Stimulated activated CD4-positive, alpha-beta T cell treated with anti-CD3 and anti-CD28 coated beads, TNF-alpha, amount 100 ng/mL, for 1 hour (primary cell): ENCODE results near the gene UBE2I.

Experiments
- DNase-seq, 3 donors: peaks; one replicate each; pipeline ENCODE4 v3.0.0-alpha.2; 2020; ENCODE audit warnings: low read depth in 3 of 3, low spot score in 1 of 3

UBE2I gene

DNA sequence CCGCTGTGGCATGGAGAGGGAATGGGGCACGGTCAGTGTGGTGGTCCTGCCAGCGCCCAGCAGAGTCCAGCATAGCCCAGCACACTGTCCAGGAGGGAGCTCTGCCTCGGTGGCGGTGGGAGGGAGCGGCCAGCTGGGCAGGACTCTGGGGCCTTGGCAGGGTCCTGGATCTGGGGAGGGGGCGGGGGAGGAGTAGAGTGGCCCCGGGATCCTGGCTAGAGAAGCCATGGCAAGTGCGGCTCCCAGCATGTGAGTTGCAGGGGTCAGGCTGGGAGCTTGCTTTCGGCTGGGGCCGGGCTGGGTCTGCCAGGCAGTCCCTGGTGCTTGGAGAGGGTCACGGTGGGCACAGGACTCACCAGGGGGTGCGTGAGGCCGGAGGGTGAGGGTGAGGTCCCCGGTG, 46.2 kb downstream of the UBE2I start:
- no peak for DNase-seq

DNA sequence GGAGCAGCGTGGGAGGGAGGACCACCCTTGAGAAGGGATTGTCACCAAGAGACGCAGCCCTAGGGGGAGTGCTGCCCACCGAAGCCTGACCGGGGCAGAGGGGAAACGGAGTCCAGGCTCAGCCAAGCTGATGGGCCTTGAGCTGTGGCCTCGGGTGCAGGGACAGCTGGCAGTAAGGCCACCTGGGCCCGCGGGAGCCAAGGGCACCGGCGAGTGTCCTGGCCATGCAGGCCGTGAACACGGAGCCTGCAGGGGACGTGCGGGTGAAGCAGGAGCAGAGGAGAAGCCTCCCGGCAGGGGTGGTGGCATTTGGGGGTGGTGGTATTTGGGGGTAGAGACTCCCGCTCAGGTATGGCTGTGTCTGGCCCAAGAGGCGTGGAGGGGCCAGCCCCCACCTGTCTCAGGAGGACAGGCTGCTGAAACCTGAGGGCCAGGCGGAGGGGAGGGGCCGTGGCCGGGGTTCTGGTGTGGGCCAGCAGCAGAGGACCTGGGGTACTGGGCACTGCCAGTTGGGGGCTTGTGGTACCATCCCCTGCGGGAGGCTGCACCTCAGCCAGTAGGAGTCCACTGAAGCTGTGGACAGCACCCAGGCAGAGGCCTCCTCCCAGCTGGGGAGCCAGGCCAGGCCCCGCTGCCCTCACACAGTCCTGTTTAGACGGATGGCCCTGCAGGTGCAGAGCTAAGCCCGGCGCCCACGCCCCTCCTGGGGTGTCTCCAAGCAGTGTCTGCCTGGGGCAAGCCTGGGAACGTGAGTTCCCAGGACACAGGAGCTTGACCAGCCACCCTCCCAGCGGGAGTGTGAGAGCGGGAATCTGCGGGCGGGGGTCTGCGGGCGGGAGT, 46.8 kb downstream of the UBE2I start:
- no peak for DNase-seq

DNA sequence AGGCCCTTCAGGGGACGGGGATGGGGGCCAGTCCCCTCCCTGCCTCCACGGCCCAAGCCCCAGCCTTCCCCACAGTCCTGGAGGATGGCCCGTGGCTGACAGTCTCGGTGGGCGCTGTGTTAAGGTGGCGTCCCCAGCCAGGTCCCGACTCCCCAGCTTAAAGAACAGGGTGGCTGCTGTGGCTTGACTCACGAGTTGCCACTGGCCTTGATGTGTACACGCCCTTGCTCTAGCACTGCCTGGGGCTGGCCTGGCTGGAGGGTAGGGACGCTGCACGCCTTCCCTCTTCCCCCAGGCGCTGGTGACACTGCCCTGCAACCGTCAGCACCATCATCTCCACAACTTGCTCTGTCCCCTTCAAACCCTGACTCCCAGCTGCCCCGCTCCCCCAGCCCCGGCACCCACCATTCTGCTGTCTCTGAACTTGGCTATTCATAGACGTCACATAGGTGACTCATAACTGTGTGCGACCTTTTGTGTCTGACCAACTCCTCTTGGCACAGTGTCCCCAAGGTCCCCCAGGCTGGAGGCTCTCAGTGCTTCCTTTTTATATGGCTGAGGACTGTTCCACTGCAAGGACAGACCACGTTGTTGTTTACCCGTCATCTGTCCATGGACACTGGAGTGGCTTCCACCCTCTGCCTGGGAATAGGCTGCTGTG, 48.6 kb downstream of the UBE2I start:
- no peak for DNase-seq

DNA sequence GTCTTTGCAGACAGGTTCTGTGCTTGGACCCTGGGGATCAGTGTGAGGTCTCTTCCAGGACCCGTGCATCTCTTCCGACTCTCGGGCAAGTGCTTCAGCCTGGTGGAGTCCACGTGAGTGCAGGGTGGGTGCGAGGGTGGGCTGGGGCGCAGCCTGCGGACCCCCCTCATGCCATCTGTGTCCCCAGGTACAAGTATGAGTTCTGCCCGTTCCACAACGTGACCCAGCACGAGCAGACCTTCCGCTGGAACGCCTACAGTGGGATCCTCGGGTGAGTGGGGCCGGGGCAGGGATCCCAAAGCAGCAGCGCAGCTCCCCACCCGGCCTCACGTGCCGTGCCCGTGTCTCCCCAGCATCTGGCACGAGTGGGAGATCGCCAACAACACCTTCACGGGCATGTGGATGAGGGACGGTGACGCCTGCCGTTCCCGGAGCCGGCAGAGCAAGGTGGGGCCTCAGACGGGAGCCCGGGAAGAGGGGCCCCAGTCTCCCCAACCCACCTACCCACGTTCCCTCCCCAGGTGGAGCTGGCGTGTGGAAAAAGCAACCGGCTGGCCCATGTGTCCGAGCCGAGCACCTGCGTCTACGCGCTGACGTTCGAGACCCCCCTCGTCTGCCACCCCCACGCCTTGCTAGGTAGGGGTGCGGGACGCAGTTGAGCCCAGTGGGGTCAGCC, 52.4 kb downstream of the UBE2I start:
- DNase-seq, result no peak

DNA sequence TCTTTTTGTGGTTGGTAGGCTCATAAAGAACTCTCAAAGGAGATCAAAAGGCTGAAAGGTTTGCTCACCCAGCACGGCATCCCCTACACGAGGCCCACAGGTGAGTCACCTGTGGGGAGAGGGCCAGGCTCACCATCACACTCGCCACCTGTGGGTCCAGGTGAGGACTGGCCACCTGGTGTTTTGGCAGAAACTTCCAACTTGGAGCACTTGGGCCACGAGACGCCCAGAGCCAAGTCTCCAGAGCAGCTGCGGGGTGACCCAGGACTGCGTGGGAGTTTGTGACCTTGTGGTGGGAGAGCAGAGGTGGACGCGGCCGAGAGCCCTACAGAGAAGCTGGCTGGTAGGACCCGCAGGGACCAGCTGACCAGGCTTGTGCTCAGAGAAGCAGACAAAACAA, 53.4 kb downstream of the UBE2I start:
- no peak for DNase-seq

DNA sequence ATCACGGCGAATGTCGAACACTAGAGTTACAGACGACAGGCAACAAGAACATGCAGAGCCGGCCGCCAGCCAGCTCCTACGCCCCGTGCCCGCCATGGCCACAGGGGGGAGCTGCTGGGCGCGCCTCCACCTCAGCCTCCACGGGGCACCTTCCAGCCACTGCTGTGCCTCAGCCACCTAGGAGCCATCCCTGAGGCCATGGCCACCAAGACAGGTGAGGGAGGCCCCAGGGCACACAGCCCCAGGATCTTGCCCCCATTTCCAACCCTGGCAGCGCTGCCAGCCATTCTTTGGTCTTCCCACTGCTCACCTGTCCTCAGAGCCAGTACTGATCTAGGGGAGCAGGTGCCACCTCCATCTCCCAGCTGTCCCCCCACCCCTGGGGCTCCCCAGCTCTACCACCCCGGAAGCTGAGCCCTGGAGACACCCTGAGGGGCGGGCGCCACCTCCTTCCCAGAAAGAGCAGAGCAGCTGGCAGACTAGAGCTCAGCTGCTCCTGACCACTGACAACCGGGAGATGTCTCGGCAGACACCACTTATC, 54.1 kb downstream of the UBE2I start:
- peak; percentile 37 to 60 (median 42) for DNase-seq

DNA sequence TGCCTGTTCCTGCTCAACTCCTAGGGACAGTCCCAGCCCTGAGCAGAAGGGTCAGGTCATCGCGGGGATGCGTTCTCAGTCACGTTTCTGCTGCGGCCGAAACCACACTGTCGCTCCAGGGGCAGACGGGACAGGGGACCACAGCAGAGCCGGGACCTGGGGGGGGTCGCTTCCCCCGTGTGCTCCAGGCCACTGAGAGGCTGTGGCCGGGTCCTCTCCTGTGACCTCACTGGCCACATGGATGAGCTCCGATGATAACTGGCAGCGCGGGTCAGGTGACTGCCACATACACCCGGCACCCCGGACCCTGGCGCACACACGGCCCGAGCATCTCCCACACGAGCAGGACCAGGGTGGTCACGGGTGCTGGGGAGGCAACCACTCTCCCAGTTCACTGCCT, 55.1 kb downstream of the UBE2I start:
- no peak for DNase-seq

DNA sequence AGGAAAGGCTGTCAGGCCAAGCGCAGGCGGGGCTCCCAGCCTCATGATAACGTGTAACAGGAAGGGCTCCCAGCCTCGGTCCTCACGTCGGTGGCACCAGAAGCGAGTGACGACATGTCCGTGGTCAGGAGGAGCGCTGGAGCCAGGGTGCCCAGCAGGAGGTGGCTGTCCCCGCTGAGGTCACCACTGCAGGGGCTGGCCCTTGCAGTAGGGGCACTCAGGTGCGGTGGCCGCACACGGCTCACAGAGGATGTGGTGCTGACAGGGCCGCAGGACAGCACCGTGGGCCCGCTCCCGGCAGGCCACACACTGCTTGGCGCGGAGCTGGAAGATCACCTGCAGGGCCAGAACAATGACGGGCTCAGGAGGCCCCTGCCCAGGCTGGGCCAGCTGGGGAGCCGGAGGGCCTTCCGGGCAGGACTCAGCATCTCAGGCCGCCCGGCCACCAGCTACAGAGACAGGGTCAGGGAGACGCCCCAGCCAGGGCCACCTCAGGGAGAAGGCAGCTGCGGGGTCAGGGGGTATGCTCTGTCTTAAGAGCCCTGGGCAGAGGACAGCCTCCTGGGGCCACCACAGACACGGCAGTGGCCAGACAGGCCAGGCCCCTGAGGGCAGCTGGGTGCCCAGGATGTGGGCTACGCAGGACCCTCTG, 56.8 kb downstream of the UBE2I start:
- no peak for DNase-seq

DNA sequence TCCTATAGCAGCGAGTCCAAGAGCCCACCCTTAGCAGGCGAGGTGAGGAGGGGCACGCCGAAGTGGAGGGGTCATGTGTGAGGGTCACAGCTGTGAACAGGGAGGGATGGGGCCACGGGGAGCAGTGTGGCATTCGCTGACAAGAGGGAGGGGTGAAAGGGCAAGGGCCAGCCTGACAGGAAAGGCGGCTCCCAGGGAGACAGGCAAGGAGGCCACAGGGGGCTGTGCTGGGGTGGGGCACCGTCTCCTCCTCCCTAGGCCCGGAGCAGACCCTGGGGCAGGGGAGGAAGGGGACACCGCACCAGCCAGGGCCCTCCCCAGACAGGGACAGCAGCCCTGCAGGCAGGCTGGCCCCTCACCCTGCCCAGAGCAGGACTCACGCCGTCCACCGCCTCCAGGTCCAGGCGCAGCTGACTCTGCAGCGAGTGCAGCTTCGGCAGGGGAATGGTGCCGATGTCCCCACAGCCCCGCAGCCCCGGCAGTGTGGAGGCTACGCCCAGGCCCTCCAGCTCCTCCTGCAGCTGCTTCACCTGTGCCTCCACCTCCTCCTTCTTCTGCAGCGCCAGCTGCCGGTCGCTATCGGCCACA, 57.4 kb downstream of the UBE2I start:
- no peak for DNase-seq

DNA sequence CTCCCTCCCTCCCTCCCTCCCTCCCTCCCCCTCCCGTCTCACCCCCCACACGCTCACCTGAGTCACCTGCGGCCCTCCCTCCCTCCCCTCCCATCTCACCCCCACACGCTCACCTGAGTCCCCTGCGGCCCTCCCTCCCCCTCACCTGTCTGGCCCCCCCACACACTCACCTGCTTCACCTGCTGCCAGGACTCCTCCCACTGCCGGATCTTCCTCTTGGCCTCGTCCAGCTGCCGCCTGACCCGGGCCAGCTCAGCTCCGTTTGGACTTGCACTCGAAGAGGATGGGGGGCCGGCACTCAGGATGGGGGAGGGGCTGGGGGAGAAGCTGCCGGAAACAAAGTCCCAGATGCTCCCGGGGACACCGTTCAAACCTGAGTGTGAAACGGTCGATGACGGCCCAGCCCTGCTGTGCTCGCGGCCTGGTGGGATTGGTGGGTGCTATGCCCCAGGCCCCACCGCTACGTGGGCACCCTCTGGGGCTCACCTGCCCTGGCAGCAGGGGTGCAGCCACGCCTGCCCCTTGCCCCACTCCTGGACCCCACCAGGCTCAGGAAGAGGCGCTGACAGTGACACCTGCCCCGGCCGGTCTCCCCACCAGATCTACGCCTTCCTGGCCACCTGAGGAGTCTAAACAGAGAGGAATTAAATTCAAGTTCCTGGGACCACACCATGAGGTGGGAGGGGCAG, 58.2 kb downstream of the UBE2I start:
- no peak for DNase-seq

DNA sequence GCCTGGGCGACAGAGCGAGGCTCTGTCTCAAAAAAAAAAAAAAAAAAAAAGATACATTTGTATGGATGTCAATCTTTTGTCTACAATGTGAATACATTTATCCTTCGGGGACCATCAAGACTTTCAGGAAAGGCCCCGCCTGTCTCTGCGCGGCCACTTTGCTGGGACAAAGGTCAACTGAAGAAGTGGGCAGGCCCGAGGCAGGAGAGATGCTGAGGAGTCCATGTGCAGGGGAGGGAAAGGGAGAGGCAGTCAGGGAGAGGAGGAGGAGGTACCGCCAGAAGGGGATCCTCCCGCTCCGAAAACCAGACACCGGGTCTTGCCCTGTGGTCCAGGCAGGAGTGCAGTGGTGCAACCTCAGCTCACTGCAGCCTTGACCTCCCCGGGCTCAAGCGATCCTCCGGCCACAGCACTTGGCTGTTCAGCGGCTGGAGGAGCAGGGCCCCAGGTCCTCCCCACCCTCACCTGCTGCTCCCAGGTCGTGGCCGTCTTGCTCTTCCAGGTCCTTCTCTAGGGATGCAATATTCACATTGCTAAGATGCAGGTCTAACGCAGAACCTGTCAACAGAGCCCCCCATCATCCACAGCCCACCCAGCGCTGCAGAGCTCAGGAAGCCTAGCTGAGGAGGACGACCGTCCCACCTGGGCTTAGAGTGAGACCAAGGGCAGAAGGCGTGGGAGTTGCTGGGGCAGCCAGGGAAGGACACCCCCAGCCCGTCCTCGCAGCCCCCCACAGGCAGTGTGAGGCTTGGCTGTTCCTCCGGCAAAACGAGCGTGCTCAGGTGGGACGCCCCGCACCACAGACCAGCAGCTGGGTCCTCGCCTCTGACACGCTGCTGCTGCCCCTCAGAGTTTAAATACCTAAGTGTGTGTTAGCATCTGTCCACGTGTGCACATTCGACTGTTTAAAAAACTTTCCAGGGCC, 61.9 kb downstream of the UBE2I start:
- no peak for DNase-seq

DNA sequence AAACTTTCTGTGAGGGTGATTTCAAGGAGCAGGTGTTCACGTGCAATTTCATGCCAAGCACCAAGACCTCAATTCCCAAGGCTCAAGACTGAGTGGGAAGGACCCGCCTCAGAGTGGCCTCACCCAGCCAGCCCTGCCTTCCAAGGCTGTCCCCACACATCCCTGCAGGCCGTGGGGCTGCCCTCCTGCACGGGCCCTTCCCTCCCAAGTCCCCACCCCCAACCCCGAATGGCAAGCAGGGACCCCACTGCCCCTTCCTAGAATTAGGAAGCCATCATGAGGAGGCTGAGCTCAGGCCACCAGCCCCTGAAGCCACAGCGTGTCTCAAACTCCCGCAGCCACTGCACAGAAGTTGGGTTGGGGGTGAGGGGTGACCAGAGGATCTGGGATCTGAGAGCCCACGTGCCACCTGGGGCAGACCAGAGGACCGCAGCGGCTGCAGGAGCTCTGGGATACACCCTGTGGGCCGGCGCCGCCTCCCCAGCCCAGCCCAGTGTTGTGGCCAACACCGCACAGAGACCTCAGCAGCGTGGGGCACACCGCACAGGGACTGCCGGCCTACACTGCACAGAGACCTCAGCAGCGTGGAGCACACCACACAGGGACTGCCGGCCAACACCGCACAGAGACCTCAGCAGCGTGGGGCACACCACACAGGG, 63.0 kb downstream of the UBE2I start:
- no peak for DNase-seq

DNA sequence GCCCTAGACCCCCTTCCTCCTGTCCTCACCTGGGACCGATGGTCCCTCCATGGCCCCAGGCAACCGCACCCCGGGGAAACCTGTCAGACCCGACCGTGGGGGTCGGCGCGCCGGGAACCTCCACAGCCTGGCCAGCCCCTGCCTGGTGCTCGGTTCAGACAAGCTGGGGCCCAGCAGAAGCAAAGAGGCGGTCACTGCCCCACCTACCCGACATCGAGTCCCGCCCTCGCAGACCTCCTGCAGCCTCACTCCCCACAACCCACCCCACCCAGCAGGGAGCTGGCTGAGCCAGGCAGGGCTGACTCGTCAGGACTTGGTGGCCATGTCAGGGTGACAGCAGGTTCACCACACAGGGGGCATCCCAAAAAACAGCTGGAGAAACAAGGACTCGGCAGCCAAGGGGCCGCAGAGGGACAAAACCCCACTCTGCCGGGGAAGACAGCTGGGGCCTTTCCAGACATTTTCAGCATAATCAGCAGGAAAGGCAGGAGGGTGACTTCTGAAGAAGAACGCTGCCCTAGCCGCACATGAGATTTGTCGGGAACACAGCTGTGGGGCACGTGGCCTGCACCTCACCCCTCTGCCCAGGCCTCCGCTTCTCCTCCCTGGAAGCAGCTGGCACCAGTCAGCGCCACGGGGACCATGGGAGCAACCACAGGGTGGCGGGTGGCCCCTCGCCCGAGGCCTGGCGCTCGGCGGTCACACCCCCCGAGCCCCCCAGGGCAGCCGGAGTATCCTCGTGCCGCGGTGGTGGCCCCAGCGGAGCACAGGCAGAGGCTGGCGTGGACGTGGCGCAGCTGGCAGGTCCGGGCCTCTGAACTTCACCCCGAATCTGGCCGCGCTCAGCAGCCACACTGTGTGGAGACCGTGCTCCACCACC, 65.2 kb downstream of the UBE2I start:
- no peak for DNase-seq

DNA sequence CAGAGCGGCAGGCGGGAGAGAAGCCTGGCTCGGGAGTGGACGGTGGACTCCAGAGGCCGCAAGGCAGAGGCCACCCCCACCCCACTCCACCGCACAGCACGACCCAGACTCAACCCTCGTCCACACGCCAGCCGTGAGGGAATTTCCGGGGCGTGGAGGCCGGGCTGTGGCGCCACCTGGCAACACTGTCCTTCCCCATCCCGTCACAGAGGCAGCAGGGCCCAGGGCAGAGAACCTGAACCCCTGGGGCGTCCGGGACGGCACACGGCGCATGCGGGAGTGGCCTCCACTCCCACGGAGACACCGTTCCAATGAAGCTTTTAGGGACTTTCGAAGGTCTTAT, 65.8 kb downstream of the UBE2I start:
- DNase-seq, result no peak

DNA sequence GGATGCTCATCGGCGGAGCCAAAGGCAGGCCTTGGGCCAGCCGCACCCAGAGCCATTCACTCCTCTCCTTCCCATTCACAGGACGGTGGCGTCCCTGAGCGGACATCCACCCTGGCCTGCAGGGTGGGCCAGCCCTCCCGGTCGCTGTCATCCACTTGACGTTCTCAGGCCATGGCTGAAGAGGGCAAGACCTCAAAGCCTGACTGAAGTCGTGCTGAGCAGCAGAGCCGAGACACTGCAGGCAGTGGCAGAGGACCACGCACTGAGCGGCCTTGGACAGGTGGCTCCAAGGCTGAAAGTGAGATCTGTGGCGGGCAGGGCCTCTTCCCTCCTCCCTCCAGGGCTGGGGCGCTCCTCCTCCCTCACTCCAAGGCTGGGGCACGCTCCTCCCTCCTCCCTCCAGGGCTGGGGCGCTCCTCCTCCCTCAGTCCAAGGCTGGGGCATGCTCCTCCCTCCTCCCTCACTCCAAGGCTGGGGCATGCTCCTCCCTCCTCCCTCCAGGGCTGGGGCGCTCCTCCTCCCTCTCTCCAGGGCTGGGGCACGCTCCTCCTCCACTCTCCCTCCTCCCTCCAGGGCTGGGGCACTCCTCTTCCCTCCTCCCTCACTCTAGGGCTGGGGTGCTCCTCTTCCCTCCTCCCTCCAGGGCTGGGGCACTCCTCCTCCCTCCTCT, 66.4 kb downstream of the UBE2I start:
- no peak for DNase-seq
